Uterus (tissue), 2 donors: Measurements from ENCODE around the gene KCNJ4.
"Not testable (repeated sequence)": the region's sequence is repeated elsewhere in the genome, so short reads cannot be mapped to it uniquely, and the experiment has no call there.

ENCODE experiments used
- CTCF ChIP-seq, 4 experiments: fragments of 200-600 bp in 2 of 4; fragments of 450-650 bp in 2 of 4; sonication (generic) in 2 of 4; IDR thresholded peaks; one replicate each; pipeline ENCODE4 v1.5.1; 2016 to 2019; ENCODE audit warnings: antibody characterized with exemption in 4 of 4, mild to moderate bottlenecking in 2 of 4, moderate library complexity in 1 of 4
- POLR2A ChIP-seq, 2 donors: fragments of 450-650 bp; IDR thresholded peaks; one replicate each; pipeline ENCODE4 v1.6.1; 2016; ENCODE audit warnings: antibody characterized with exemption in 2 of 2, mild to moderate bottlenecking in 1 of 2, moderate library complexity in 1 of 2

- TF ChIP-seq CTCF, POLR2A (IDR thresholded peaks at IDR 0.05): not testable (repeated sequence)
These were observed 59.9 kb downstream of the KCNJ4 start for GRCh38 chr22:38394929-38395624.
